Measurements from ENCODE around the gene KIF26A. TPM values are rescaled to one million over a fixed set of nuclear protein-coding genes. Genes with fewer than 3 reads are reported as not detected.

KIF26A gene
- total and polyA plus RNA-seq, 2 donors (not counting 1 experiment from before 2014, with no cell fraction given): 0.15 TPM; not detected in 1

DNA sequence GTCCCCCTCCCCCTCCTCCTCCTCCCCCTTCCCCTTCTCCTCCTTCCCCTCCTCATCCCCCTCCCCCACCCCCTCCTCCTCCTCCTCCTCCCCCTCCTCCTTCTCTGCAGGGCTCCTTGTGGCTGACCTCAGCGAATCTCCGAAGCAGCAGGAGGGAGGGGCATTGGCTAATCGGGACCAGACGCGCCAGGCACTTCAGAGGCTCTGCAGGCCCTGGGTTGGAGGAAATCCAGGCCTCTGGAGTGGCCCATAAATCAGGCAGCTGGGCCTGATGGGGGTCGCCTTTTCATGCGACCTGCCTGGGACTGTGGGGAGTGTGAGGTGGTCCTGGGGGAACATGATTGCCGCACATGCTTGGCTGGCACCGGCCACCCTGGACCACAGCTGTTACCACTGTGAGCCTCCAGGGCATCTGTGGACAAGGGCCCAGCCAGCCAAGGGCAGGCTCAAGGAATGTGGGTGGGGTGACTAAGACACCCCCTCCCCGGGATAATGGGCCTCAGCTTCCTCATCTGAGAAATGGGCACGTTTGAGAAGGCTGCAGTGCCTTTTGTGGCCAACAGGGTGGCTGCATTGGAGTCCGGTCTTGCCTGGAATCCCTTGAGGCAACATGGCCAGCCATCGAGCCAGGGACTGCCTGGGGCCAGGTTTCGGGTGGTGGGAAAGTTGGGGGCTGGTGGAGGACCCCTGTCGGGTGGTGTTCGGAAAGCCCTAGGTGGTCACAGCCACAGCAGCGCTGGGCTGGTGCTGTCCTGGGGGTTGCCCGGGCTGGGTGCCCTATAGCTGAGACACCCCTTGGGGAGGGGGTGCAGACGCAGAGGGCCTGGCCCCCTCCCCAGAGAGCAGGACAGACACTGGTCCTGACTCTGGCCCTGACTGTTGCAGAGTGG is 12.0 kb downstream of the KIF26A start:
- no peaks in the 10 kb centered on the region for H3K36me3 ChIP-seq (replicated peaks in 1 of 2; ENCODE audit: control extremely low read depth in 1 of 2, control insufficient read depth in 1 of 2, extremely low read depth in 1 of 2, insufficient read depth in 2 of 2, low read length in 1 of 2)
- no peaks in the 10 kb centered on the region for H3K9me3 Mint-ChIP-seq (ENCODE audit: insufficient read depth)
- H2AFZ ChIP-seq (ENCODE audit: insufficient read depth, low read depth, low read length, poor library complexity, severe bottlenecking): no peak overlapping the region
- no peak for TF ChIP-seq EZH2 (IDR thresholded peaks at IDR 0.05; ENCODE audit: borderline replicate concordance, insufficient read depth, low read depth, low read length, poor library complexity, severe bottlenecking)
- TF ChIP-seq, protein P1, sequence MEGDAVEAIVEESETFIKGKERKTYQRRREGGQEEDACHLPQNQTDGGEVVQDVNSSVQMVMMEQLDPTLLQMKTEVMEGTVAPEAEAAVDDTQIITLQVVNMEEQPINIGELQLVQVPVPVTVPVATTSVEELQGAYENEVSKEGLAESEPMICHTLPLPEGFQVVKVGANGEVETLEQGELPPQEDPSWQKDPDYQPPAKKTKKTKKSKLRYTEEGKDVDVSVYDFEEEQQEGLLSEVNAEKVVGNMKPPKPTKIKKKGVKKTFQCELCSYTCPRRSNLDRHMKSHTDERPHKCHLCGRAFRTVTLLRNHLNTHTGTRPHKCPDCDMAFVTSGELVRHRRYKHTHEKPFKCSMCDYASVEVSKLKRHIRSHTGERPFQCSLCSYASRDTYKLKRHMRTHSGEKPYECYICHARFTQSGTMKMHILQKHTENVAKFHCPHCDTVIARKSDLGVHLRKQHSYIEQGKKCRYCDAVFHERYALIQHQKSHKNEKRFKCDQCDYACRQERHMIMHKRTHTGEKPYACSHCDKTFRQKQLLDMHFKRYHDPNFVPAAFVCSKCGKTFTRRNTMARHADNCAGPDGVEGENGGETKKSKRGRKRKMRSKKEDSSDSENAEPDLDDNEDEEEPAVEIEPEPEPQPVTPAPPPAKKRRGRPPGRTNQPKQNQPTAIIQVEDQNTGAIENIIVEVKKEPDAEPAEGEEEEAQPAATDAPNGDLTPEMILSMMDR (IDR thresholded peaks at IDR 0.05): peak; percentile 30
- no peaks in the 10 kb centered on the region for H3K4me1 Mint-ChIP-seq
- no peak overlapping the region for H3K4me3 Mint-ChIP-seq
- H3K27me3 ChIP-seq (replicated peaks in 1 of 4; ENCODE audit: control extremely low read depth in 1 of 4, control insufficient read depth in 3 of 4, insufficient read depth in 4 of 4, low read length in 3 of 4): peaks cover 0 to 8% (median 0%) of the 10 kb centered on the region in 4 experiments
- no peaks in the 10 kb centered on the region for H3K4me1 ChIP-seq (ENCODE audit: control insufficient read depth in 2 of 2, insufficient read depth in 2 of 2, low read length in 2 of 2)
- H4K20me1 ChIP-seq (ENCODE audit: control insufficient read depth, insufficient read depth, low read length, poor library complexity, severe bottlenecking): no peaks in the 10 kb centered on the region
- peaks cover 2% of the 10 kb centered on the region for H3K27me3 Mint-ChIP-seq
- H3K4me3 ChIP-seq (ENCODE audit: control extremely low read depth in 1 of 5, extremely low read depth in 1 of 5, insufficient read depth in 1 of 5, low read depth in 2 of 5, low read length in 4 of 5): no peak overlapping the region
- H3K79me2 ChIP-seq (ENCODE audit: control insufficient read depth, insufficient read depth, low read length): no peaks in the 10 kb centered on the region
- DNase-seq (no peak), ATAC-seq (ENCODE audit: low read depth) (no peak)
- H3K4me2 ChIP-seq (replicated peaks; ENCODE audit: low read depth, low read length, poor library complexity, severe bottlenecking): no peak overlapping the region
- no peak overlapping the region for H3K27ac Mint-ChIP-seq
- intact Hi-C loops (cut with micrococcal nuclease): no loop called here
- H3K27ac ChIP-seq (ENCODE audit: low read length in 2 of 2): no peak overlapping the region
- ChIA-PET POLR2A (no interaction called here), CTCF (no interaction called here)
- no peak overlapping the region for H3K9ac ChIP-seq (ENCODE audit: low read length)
- 48% methylated on average over 18 of the region's 19 CpGs for WGBS (ENCODE audit: insufficient coverage)
- H3K9me3 ChIP-seq (ENCODE audit: control extremely low read depth in 1 of 3, control insufficient read depth in 2 of 3, insufficient read depth in 1 of 3, low read length in 2 of 3): no peaks in the 10 kb centered on the region

DNA sequence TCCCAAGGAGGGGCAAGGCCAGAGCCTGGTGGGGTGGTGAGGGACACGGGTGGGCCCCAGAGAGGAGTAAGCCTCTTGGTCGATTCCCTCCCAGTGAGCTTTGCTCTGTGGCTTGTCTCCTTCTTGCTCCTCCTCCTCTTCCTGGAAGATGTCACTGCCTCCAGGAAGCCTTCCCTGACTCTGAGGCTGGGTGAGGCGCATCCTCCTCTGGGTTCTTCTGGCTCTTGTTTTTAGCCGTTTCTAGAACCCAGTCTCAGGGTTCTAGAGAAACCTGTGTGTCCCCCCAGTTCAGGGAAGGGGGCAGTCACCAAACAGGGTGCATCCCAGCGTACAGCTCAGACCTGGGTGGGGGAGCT is 12.6 kb downstream of the KIF26A start:
- H3K4me3 ChIP-seq (ENCODE audit: control extremely low read depth in 1 of 5, extremely low read depth in 1 of 5, insufficient read depth in 1 of 5, low read depth in 2 of 5, low read length in 4 of 5): no peak overlapping the region
- H3K27me3 ChIP-seq (replicated peaks in 1 of 4; ENCODE audit: control extremely low read depth in 1 of 4, control insufficient read depth in 3 of 4, insufficient read depth in 4 of 4, low read length in 3 of 4): peaks cover 0 to 8% (median 0%) of the 10 kb centered on the region in 4 experiments
- no peaks in the 10 kb centered on the region for H3K79me2 ChIP-seq (ENCODE audit: control insufficient read depth, insufficient read depth, low read length)
- no peak for TF ChIP-seq EZH2 (IDR thresholded peaks at IDR 0.05; ENCODE audit: borderline replicate concordance, insufficient read depth, low read depth, low read length, poor library complexity, severe bottlenecking)
- TF ChIP-seq, protein P1 (IDR thresholded peaks at IDR 0.05): no peak
- Mint-ChIP-seq H3K4me3 (no peak overlapping the region), H3K27me3 (peaks cover 2% of the 10 kb centered on the region), H3K27ac (no peak overlapping the region), H3K9me3 (ENCODE audit: insufficient read depth) (no peaks in the 10 kb centered on the region), H3K4me1 (no peaks in the 10 kb centered on the region)
- H4K20me1 ChIP-seq (ENCODE audit: control insufficient read depth, insufficient read depth, low read length, poor library complexity, severe bottlenecking): no peaks in the 10 kb centered on the region
- H3K9ac ChIP-seq (ENCODE audit: low read length): no peak overlapping the region
- ChIA-PET POLR2A (no interaction called here), CTCF (no interaction called here)
- H3K36me3 ChIP-seq (replicated peaks in 1 of 2; ENCODE audit: control extremely low read depth in 1 of 2, control insufficient read depth in 1 of 2, extremely low read depth in 1 of 2, insufficient read depth in 2 of 2, low read length in 1 of 2): no peaks in the 10 kb centered on the region
- 82% methylated on average over 5 of the region's 5 CpGs for WGBS (ENCODE audit: insufficient coverage)
- intact Hi-C loops (cut with micrococcal nuclease): no loop called here
- no peaks in the 10 kb centered on the region for H3K9me3 ChIP-seq (ENCODE audit: control extremely low read depth in 1 of 3, control insufficient read depth in 2 of 3, insufficient read depth in 1 of 3, low read length in 2 of 3)
- no peak overlapping the region for H3K27ac ChIP-seq (ENCODE audit: low read length in 2 of 2)
- no peaks in the 10 kb centered on the region for H3K4me1 ChIP-seq (ENCODE audit: control insufficient read depth in 2 of 2, insufficient read depth in 2 of 2, low read length in 2 of 2)
- ATAC-seq (ENCODE audit: low read depth) (no peak), DNase-seq (no peak)
- H2AFZ ChIP-seq (ENCODE audit: insufficient read depth, low read depth, low read length, poor library complexity, severe bottlenecking): no peak overlapping the region
- no peak overlapping the region for H3K4me2 ChIP-seq (replicated peaks; ENCODE audit: low read depth, low read length, poor library complexity, severe bottlenecking)
